Fibroblast of the aortic adventitia (primary cell): ENCODE data around the gene FIGNL2. TPM values are rescaled to one million over a fixed set of nuclear protein-coding genes. Genes with fewer than 3 reads are reported as not detected.

Experiments
- DNase-seq: peaks from one replicate; pipeline ENCODE4 v3.0.0-alpha.2; 2010; ENCODE audit warnings: low read depth
- H3K4me3 ChIP-seq: 2 replicates; pipeline ENCODE4 v1.5.1; 2011; ENCODE audit warnings: low read depth, mild to moderate bottlenecking, control low read depth, low read length, moderate library complexity
- CTCF ChIP-seq: IDR thresholded peaks from 2 replicates; pipeline ENCODE4 v1.5.1; 2011; ENCODE audit warnings: mild to moderate bottlenecking, low read length, control low read depth, inconsistent platforms; ENCODE audit not compliant: insufficient read depth
- total RNA-seq: library from RNA; depleted of rRNA; stranded (reverse); fragments of >200 nt; gene quantifications from 2 replicates; pipeline ENCODE4 v1.2.3, GENCODE V29; 2012; ENCODE audit warnings: low replicate concordance

The FIGNL2 gene
- total RNA-seq, 1 donor: 0.18 TPM

GRCh38 chr12:51860986-51861385 lies 12.5 kb upstream of the FIGNL2 start:
- no peak for DNase-seq
- TF ChIP-seq CTCF: no peak
- no peak overlapping the region for H3K4me3 ChIP-seq

- TF ChIP-seq CTCF: no peak
- peak overlapping the region; percentile 55 for H3K4me3 ChIP-seq
- peak; percentile 63 for DNase-seq
Measured at GRCh38 chr12:51855586-51856428, 7.3 kb upstream of the FIGNL2 start.

GRCh38 chr12:51852404-51853137 lies 4.1 kb upstream of the FIGNL2 start:
- peak; percentile 17 for DNase-seq
- no peak for TF ChIP-seq CTCF
- H3K4me3 ChIP-seq: no peak overlapping the region

- no peak for TF ChIP-seq CTCF
- H3K4me3 ChIP-seq: no peak overlapping the region
- no peak for DNase-seq
Measured at GRCh38 chr12:51851413-51852124, 3.1 kb upstream of the FIGNL2 start.

- TF ChIP-seq CTCF: no peak
- H3K4me3 ChIP-seq: no peak overlapping the region
- no peak for DNase-seq
Measured at GRCh38 chr12:51850965-51851299, 2.4 kb upstream of the FIGNL2 start.

GRCh38 chr12:51850081-51850964 lies 1.8 kb upstream of the FIGNL2 start:
- no peak for DNase-seq
- H3K4me3 ChIP-seq: no peak overlapping the region
- TF ChIP-seq CTCF: no peak
